Hypothalamus (tissue), 51 donors: ENCODE measurements around the gene PCAT6.

Experiments used
- DNase-seq, 51 donors: peaks; one replicate each; lab custom pipeline; 2025; lab: John Stamatoyannopoulos, UW

The PCAT6 gene

GRCh38 chr1:202843081-202843480 is 32.3 kb downstream of the PCAT6 start:
- DNase-seq = peak in 19 of 51 donors; percentile 8 to 69 (median 28)

DNA sequence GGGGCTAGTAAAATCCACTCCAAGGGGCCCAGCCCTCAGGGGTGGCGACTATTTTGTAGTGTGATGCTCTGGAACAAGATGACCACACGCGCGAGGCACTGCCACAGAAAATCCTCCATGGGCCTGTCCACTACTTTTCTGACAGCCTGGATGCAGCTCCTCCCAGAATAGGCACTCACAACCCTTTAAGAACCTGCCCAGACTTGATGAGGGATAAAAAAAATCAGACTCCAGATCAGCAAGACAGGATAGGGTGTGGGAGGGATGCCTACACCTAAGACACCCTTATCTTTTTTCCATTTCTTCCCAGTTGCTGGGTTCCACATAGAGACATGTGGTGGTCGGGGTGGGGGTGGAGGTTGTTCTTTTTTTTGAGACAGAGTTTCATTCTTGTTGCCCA is 33.5 kb downstream of the PCAT6 start:
- DNase-seq = no peak

GRCh38 chr1:202844935-202845334 is 34.2 kb downstream of the PCAT6 start:
- no peak for DNase-seq

- peak in 2 of 51 donors; percentile 31 to 34 for DNase-seq
Measured at GRCh38 chr1:202848191-202848542, 37.4 kb downstream of the PCAT6 start.

GRCh38 chr1:202850593-202851362 is 40.0 kb downstream of the PCAT6 start:
- peak in 6 of 51 donors; percentile 3 to 12 (median 7) for DNase-seq

DNA sequence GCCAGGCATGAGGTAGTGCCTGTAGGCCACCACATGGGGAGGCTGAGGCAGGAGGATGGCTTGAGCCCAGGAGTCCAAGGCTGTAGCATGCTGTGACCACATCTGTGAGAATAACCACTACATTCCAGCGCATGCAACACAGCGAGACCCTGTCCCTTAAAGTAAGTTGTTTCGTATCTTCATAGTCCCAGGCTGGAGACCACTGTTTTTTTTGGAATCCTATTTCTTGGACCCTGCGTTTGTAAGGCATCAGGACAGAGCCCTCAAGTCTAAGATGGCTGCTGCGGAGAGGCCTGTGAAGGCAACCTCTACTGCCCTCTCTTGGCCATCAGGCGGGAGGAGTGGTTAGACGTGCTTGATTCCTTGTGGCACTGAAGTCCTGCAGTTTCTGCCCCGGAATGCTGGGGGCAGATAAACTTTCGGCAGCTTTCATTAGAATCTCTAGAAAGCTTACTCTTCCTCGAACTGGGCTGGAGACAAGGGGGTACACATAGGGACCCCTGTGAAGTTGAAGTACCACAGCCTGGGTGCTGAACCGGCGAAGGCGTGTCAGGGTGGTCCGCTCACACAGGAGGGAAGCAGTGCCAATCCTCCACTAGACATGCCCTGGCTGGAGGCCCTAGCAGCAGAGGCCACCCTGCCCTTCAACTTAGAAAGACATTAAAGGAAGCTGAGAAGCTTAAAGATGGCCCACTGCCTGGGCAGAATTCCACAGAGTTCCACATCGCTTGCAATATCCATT is 41.6 kb downstream of the PCAT6 start:
- DNase-seq = no peak

DNA sequence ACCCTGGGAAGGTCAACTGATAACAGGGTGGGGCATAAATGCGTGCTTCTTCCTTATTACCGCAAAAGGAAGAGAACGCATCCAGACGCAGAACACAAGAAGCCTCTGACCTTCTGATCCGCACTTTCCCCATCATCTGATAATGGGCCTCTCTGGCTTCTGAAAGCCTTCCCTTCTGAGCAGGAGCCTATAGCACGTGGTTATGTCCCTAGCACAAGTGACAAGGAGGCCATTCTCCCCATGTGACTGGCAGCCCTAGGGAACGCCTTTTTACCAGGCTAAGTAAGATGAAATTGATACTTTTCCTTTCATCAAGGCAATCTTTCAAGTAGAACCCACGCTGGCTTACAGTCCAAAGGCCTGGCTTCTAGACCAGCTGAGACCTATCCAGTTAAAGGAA is 44.0 kb downstream of the PCAT6 start:
- DNase-seq = no peak

DNA sequence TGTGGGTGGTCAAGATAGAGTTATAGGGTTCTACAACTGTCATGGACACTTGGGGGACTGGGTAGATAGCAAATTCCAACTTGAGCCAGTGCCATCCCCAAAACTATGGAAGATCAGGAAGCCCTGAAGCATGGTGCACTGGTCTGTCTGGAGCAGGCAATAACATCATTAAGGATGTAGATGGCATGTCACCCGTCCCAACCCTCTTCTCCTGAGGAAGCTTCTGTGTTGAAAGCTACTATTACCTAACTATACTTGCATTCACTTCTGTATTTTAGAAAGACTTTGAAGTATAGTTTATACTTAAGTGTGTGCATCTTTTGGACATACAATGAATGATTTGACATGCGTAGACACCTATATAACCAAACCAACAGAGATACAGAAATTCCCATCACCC is 45.3 kb downstream of the PCAT6 start:
- DNase-seq = no peak

DNA sequence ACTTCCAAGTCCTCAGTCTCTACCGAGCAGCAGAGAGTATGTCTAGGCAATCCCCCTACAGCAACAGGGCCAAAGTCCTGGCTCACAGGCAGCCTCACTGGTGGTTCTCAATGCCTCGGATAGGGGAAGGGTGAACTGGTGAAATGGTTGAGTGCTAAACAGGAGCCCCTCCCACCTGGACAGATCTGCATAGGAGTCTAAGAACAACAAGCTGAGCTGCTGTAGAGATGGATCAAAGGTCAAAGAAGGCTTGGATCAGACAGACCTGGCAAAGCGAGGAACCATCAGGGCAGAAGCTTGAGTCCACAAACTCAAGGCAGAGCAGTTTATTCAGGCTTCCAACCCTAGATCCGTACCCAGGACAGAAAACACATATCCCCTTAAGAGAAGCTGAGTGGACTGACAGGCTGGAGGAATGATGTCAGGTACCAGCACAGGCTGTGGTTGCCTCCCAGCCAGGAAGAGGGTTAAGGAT is 46.4 kb downstream of the PCAT6 start:
- DNase-seq = no peak

GRCh38 chr1:202858331-202858730 is 47.6 kb downstream of the PCAT6 start:
- DNase-seq = no peak

GRCh38 chr1:202858789-202859414 is 48.1 kb downstream of the PCAT6 start:
- DNase-seq = no peak

GRCh38 chr1:202860744-202861419 is 50.1 kb downstream of the PCAT6 start:
- peak in 19 of 51 donors; percentile 15 to 60 (median 36) for DNase-seq
